Mesothelial cell of epicardium (in vitro differentiated cells): Measurements from ENCODE around the gene HDGFL2. TPM values are rescaled to one million over a fixed set of nuclear protein-coding genes. Genes with fewer than 3 reads are reported as not detected.

Source experiments
- DNase-seq, 2 experiments: peaks; one replicate each; pipeline ENCODE4 v3.0.0; 2021; ENCODE audit warnings: low spot score in 2 of 2; ENCODE audit not compliant: unreplicated experiment in 2 of 2
- H3K27ac Mint-ChIP-seq: 2 replicates; pipeline ENCODE4 v1.8.0; 2021; ENCODE audit warnings: mixed read lengths
- H3K27me3 Mint-ChIP-seq: 2 replicates; pipeline ENCODE4 v1.8.0; 2021; ENCODE audit warnings: low read depth, mixed read lengths
- H3K36me3 Mint-ChIP-seq: 2 replicates; pipeline ENCODE4 v1.8.0; 2021; ENCODE audit warnings: mixed read lengths
- H3K4me1 Mint-ChIP-seq: 2 replicates; pipeline ENCODE4 v1.8.0; 2021; ENCODE audit warnings: mixed read lengths
- H3K4me3 Mint-ChIP-seq: 2 replicates; pipeline ENCODE4 v1.8.0; 2021; ENCODE audit warnings: mild to moderate bottlenecking, moderate library complexity, mixed read lengths
- H3K9me3 Mint-ChIP-seq: 2 replicates; pipeline ENCODE4 v1.8.0; 2021; ENCODE audit warnings: mixed read lengths
- CTCF ChIP-seq: fragments of 200-600 bp; sonication (generic); IDR thresholded peaks from one replicate; pipeline ENCODE4 v1.5.0; 2021; ENCODE audit warnings: antibody characterized with exemption; ENCODE audit not compliant: unreplicated experiment
- total RNA-seq: library from RNA; stranded (reverse); gene quantifications from 3 replicates; pipeline ENCODE4 v1.2.1, GENCODE V29; 2021

The HDGFL2 gene
- total RNA-seq, 1 donor from 2014 or later = 91.3 TPM

GRCh38 chr19:4429771-4430171, 42.3 kb upstream of the HDGFL2 start:
- Mint-ChIP-seq H3K9me3 (no peaks in the 10 kb centered on the region), H3K36me3 (peaks cover 39% of the 10 kb centered on the region), H3K4me1 (no peaks in the 10 kb centered on the region), H3K27me3 (no peaks in the 10 kb centered on the region), H3K4me3 (no peak overlapping the region), H3K27ac (no peak overlapping the region)
- no peak for TF ChIP-seq CTCF
- DNase-seq = no peak

GRCh38 chr19:4430760-4431159, 41.3 kb upstream of the HDGFL2 start:
- DNase-seq = no peak
- H3K4me3 Mint-ChIP-seq = no peak overlapping the region
- H3K27me3 Mint-ChIP-seq = no peaks in the 10 kb centered on the region
- TF ChIP-seq CTCF = no peak
- H3K27ac Mint-ChIP-seq = no peak overlapping the region
- no peaks in the 10 kb centered on the region for H3K4me1 Mint-ChIP-seq
- H3K9me3 Mint-ChIP-seq = no peaks in the 10 kb centered on the region
- H3K36me3 Mint-ChIP-seq = peaks cover 38% of the 10 kb centered on the region

DNA sequence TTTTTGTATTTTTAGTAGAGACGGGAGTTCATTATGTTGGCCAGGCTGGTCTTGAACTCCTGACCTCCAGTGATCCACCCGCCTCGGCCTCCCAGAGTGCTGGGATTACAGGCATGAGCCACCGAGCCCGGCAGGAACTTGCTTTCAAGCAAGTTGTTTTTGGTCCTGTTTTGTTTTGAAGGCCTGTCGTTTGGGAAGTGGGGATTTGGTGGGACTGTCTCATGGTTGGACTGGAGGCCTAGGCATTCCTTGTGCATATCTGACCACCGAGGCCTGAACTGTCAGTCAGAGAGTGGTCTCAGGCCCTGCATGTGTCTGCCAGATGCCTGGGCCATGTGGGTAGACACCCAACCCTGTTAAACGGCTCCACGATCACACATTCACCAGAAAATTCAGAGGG, 40.8 kb upstream of the HDGFL2 start:
- no peaks in the 10 kb centered on the region for H3K9me3 Mint-ChIP-seq
- H3K4me3 Mint-ChIP-seq = no peak overlapping the region
- no peak overlapping the region for H3K27ac Mint-ChIP-seq
- no peaks in the 10 kb centered on the region for H3K4me1 Mint-ChIP-seq
- peaks cover 36% of the 10 kb centered on the region for H3K36me3 Mint-ChIP-seq
- DNase-seq = no peak
- no peaks in the 10 kb centered on the region for H3K27me3 Mint-ChIP-seq
- no peak for TF ChIP-seq CTCF

DNA sequence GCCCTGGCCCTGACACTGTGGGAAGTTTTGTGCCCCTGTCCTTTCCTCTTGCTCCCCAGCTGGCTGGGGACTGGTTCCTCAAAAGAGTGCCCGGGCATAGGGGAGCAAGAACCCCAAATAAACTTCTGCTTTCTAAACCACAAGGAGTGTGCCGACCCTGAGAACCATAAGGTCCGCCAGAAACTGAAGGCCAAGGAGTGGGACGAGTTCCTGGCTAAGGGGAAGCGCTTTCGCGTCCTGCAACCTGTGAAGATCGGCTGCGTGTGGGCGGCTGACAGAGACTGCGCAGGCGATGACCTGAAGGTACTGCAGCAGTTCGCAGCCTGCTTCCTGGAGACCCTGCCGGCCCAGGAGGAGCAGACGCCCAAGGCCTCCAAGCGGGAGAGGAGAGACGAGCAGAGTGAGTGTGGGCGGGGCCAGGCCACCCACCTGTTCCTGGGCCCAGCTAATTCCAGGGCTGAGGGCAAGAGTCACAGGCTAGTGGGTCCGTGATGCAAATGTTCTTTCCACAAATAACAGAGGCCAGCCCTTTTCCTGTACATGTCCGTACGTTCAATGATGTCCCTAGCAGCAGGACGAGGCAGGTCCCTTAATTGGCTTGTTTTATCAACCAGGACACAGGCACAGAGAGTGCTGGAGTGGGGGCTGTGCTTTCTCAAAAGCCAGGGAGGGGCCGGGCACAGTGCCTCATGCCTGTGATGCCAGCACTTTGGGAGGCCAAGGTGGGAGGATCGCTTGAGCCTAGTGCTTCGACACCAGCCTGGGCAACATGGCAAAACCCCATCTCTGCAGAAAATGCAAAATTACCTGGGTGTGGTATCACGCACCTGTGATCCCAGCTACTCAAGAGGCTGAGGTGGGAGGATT, 40.1 kb upstream of the HDGFL2 start:
- H3K36me3 Mint-ChIP-seq = peaks cover 36% of the 10 kb centered on the region
- H3K4me3 Mint-ChIP-seq = no peak overlapping the region
- H3K9me3 Mint-ChIP-seq = no peaks in the 10 kb centered on the region
- TF ChIP-seq CTCF = no peak
- no peak for DNase-seq
- H3K27me3 Mint-ChIP-seq = no peaks in the 10 kb centered on the region
- no peak overlapping the region for H3K27ac Mint-ChIP-seq
- H3K4me1 Mint-ChIP-seq = no peaks in the 10 kb centered on the region

- H3K36me3 Mint-ChIP-seq = peaks cover 37% of the 10 kb centered on the region
Observed at GRCh38 chr19:4432918-4433506, 39.1 kb upstream of the HDGFL2 start.

More at GRCh38 chr19:4432918-4433506, 39.1 kb upstream of the HDGFL2 start:
- no peak for DNase-seq
- Mint-ChIP-seq H3K27me3 (no peaks in the 10 kb centered on the region), H3K4me1 (no peaks in the 10 kb centered on the region), H3K27ac (no peak overlapping the region), H3K9me3 (no peaks in the 10 kb centered on the region), H3K4me3 (no peak overlapping the region)
- no peak for TF ChIP-seq CTCF
